IPS-NIHi7 (cell line): ENCODE data around the gene TTC7B.

Experiments used
- DNase-seq: peaks from one replicate; pipeline ENCODE4 v3.0.0; 2012; ENCODE audit warnings: mixed read lengths; ENCODE audit errors: extremely low spot score

The TTC7B gene

DNA sequence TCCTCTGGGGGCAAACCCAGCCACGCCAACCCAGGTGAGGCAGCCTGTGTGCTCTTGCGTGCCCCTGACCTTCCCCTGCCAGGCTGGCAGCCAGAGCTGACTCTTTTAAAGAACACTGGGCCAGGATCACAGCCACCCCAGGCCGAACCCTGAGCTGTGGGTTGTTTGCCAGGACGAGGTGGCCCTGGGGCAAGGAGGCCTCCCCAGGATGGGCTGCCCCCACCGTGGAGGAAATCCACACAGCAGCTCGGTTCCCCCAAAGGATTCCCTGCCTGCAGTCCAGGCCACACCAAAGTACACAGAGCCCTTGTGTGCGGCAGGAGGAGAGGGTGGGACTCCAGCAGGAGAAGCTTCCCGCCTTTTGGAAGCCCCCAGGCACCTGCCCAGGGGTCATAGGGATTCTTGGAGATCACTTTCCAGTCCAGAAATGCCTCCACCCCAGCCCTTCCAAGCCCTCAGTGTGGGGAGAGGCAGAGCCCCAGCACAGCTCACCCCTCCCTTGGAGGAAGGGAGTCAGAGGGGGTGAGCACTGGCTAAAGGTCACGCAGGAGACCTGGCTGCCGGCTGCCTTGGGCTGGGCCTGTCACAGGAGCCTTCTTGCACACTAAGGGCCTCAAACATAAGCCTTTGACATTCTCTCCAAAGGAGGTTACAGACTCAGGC lies 303.8 kb downstream of the TTC7B start:
- DNase-seq = no peak

DNA sequence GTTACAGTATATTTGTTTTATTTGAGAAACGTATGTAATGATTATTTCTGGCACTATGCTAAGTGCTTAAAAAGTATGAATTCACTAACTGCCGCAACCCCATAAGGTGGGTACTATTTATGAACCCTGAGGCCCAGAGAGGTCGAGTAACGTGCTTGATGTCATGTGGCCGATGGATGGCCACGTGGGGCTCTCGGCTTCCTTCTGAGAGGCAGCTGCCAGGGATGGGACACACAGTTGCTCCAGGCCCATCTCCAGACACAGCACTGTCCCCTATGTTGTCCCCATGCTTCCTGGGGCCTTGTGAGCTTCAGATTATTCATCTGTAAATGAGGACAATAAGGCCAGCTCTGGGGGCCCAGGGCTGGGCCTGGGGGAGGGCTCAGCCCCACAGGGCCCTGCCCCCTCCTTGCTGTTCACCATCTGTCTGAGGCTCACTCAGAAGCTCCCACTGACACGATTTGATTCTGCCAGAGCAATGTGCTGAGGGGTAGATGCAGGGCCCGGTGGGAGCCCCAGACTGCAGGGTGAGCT lies 304.4 kb downstream of the TTC7B start:
- no peak for DNase-seq

DNA sequence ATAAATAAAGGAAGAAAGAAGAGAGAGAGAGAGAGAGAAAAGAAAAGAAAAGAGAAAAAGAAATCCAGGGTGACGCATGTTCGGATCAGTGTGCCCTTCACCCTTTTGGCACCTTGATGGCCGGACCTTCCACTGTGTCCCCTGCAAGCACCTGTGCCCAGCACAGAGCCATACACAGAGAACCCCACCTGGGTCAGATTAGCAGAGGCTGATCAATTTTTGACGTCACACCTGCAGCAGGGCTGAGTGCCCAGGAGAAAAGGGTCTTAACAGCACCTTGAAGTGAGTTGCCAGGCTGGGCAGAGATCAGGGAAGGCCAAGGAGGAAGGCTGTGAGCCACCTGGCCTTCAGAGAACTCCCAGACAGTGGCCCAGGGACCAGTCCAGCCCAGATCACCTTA lies 305.0 kb downstream of the TTC7B start:
- DNase-seq = no peak

DNA sequence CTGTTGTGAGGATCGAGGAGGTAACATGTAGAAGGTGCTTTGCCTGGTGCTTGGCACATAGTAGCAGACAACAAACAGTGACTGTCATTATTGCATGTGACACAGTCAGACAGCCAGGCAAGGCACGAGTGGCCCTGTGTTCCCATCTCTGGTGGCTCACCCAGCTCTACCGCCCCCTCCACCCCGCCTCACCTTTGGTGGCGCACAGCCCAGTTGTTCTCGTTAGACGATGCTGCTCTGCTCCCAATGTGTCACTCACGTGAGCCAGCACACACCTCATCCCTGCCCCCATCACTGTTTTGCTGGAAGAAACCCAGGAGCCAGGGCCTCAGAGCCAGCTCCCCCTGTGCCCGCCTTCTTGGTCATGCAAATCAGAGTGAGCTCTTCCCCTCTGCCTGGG lies 306.1 kb downstream of the TTC7B start:
- DNase-seq = peak; percentile 55

DNA sequence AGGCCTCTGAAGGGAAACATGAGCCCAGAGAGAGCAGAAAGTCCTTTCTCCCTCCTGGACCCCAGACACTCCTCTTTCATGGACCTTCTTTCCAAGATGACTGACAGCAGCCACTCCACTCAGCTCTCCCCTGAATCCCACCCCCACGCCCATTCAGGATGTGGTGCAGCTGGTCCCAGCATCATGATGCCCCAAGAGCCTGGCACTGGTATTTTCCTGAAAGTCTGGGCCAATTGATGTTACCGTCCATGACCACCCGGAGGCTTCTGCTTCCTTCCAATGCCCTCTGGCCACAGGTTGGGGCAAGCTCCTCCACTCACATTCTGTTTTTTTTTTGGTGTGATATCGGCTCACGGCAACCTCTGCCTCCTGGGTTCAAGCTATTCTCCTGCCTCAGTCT lies 306.8 kb downstream of the TTC7B start:
- no peak for DNase-seq

DNA sequence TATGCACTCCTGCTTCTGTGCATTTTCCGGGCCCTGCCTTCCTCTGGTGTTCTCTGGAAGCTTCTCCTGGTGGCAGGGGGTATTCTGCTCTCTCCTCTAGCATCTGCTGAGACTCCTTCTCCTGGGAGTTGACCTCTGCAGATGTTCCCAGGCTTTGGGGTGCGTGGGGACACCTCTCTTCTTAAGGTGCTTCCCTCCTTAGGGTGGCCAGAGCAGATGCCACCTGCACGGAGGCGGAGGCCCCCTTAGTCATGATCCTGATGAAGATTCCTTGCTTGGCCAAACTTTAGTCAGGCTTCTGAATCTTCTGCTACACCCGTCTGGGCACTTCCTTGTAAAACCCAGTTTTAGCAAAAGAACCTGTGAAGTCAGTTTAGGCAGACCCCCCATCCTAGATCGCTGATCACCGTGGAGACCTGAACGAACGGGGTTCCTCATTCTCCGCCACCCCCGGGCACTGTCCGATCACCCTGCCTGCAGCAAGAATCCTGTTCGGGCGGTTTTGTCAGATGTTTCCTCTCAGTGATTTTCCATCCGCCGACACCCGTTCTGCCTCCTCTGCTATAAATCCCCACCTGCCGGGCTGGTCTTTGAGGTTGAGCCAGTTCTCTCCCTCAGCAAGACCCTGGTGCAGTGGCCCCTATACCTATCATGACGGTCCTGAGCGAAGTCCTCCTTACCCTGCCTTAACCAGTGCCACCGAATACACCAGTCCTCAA lies 307.5 kb downstream of the TTC7B start:
- DNase-seq = no peak

DNA sequence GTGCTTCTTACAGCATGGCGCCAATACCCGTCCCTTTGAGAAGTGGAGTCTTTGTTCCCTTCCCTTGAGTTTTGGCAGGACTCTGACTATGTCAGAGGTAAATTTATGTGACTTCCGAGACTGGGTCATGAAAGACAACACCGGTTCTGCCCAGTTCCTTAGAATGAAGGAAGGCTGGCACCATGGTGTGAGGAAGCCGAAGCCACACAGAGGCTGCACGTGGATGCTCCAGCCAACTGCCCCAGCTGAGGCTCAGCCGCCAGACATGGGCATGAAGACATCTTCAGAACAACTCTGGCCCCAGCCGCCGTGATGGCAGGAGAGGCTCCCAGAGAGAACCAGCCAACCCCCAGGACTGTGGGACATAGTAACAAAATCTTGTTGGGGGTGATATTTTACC lies 308.2 kb downstream of the TTC7B start:
- DNase-seq = no peak

DNA sequence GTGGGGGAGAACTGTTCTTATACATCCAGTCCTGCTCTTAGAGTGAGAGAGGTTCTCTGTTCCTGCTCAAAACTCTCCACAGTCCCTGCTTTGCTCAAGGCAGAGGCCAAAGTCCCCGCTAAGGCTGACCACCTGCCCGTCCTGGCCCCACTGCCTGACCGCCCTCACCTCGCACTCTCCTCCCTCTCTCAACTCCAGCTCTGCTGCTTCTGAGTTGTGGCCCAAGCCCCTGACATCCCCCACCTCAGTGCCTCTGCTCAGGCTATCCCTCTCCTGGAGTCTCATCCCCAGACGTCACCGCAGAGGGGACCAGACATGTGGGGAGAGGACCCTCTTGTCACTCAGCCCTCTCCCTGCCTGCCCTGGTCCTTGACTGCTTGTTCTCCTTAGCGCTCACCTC lies 308.8 kb downstream of the TTC7B start:
- no peak for DNase-seq

DNA sequence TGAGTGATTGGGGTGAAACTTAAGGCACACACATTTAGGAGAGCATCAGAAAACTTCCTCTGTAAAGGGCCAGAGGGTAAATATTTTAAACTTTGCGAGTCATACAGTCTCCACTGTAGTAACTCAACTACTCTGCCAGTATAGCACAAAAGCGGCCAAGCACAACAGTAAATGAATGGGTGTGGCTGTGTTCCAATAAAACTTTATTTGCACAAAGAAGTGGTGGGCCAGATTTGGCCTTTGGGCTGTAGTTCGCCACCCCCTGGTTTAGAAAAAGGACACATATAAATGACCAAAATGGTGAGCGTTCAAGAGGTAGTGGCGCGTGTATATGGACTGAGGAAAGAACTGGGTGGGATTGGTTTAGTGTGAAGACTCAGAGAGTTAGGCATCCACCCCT lies 309.5 kb downstream of the TTC7B start:
- no peak for DNase-seq

DNA sequence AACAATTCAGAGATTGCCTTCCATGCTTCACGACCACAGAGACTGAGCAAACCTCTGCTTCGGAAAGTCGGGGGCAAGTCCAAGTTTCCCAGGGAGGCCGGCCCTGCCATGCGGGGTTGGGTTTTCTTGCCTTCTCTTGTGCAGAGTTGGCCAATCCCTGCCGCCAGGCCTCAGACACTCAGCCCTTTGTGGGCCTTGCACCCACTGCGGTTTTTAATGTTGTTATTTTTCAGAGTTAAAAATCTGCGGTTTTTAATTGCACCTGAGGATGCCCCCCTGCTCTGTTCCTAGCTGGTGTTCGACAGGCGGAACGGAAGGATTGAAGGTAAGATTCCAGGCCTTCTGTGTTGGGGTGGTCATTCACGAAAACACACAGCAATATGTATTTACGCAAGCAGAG lies 310.7 kb downstream of the TTC7B start:
- DNase-seq = no peak

DNA sequence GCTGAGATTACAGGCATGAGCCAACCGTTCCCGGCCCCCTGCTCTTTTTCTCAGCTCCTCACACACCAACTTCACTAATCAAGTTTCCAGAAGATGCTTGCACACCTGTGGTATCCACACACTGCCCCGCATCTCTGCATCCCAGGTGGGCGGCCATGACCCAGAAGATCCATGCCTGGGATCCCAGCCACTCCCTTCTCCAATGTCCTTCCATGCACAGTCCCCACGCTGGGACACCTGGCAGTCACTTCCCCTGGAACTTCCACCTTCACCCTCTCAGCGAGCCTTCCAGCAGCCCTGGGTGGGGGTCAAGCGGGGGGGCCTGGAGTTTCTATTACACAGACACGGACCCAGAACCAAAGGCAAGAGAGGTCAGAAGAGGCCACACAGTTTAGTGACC lies 311.6 kb downstream of the TTC7B start:
- no peak for DNase-seq

DNA sequence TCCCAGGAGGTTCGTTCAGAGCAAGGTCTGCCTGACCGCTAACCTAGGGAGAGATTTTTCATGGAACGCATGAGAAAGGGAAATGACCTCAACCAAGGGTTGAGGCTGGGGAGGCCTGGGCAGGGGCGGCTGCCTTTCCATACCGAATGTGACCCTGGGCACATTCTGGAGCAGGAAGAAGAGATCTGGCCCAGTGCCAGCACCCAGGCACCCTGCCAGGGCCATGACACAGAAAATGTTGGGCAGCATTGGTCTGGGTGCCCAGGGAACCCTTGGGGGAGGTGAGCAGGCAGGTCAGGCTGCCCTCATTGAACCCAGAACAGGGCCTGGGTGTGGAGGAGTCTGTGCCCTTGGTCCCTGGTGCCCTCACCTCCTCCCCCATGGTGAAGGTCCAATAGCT lies 312.6 kb downstream of the TTC7B start:
- DNase-seq = no peak

DNA sequence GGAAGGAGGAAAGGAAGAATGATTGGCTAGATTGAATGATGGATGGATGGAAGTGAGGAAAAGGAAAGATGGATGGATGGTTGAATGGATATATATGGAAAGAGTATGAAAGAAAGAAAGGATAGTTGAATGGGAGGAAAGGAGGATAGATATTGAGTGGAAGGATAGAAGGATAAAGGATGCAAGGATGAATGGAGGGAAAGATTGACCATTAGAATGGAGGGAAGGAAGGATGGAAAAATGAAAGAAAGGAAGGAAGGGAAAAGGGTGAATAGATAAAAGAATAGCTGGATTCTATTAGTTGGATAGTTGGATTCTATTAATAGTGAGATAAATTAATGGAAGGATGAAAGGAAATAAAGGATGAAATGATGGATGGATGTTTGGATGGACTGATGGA lies 313.5 kb downstream of the TTC7B start:
- no peak for DNase-seq

DNA sequence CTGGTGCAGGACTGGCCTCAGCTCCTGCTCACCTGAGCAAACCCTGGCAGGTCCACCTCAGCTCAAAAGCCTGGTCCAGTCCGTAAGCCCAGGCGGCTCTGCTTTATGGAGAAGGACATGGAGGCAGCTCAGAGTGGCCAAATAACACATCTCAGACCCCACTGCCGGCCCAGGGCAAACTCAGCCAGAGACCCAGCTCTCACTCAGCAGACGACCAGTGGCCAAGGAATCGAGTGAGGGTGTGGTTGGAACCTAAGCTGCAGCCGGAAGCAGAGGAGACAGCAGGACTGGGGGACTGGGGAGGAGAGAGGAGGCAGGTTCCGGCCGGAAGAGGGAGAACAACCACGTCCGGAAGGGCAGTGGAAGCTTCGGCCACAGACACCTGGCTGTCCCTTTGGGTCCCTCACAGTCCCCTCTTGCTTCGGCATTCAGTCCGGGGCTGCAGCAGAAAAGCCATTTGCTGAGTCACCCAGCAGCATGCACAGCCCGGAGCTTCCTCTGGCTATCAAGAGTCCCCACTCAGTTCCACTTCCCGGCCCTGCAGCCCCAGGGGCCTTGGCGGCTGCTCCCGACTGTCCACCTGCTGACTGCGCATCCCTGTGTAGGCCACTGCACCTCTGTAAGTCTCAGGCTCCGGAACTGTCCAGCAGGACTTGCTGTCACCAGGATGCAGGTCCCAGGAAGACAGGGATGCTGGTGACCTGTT lies 315.4 kb downstream of the TTC7B start:
- DNase-seq = no peak

DNA sequence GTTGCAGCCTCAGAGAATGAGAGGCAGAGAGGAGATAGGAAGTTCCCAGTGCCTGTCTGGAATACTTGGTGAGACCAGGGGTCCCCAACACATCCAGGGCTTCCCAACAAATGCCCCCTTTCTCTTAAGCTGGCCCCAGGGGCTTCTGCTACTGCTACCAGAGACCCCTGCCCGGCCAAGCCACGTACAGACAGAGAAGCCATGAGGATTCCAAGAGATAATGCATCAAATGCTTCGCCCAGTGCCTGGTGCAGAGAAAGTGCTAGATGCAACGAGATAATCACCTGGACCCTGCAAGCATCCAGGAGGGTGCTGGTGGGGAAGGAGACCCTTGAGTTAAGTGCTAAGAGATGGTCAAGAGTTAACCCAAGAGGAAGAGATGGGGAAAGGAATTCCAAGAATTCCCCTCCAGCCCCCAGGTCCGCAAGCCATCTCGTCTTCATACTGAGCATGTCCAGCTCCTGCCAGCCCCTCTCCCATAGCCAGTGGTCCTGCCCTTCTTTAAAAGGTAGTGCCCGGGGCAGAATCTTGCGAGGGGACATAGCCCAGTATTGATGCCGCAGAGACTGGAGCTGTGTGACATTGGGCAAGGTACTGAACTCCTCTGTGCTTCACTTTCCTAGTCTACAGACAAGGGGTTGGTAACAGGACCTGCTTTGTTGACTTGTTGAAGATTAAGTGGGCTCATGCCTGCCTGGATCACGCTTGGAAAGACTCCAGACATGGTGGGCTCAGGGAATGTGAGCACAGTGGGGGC lies 316.1 kb downstream of the TTC7B start:
- no peak for DNase-seq

DNA sequence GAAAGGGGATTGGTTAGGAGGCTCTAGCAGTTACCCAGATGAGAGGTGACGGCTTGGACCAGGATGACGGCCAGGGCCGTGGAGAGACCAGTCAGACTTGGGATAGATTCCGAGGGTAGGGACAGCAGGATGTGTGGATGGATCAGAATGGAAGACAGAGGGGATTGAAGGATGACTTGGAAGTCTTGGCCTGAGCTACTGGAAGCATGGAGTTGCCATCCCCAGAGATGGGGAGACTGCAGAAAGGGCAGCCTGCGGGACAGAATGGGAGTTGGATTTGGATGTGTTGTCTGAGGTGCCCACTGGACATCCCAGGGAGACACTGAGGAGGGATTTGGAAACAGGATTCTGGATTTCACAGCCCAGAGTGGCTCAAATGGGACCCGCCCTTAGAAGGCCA lies 317.1 kb downstream of the TTC7B start:
- no peak for DNase-seq

DNA sequence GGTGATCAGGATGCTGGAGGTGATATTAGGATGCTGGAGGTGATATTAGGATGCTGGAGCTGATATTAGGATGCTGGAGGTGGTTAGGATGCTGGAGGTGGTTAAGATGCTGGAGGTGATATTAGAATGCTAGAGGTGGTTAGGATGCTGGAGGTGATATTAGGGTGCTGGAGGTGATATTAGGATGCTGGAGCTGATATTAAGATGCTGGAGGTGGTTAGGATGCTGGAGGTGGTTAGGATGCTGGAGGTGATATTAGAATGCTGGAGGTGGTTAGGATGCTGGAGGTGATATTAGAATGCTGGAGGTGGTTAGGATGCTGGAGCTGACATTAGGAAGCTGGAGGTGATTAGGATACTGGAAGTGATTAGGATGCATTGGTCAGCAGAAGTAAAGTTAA lies 318.0 kb downstream of the TTC7B start:
- DNase-seq = no peak

DNA sequence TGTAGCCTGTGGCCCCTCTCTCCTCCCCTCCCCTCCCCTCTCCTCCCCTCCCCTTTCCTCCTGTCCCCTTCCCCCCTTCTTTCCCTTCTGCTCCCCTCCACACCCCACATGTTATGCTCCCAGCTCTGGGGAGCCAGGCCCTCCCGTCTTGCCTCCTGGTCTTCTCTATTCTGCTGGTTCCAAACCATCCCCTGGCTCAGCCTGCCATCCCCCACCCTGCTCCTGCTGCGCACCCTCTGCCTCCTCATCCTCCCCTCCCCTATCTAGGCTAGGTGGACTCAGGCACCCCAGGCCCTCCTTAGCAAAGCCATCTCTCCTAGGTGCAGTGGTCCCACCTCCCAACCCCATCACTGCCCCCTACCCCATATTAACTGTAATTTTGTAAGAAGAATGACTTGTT lies 319.9 kb downstream of the TTC7B start:
- DNase-seq = peak; percentile 8

DNA sequence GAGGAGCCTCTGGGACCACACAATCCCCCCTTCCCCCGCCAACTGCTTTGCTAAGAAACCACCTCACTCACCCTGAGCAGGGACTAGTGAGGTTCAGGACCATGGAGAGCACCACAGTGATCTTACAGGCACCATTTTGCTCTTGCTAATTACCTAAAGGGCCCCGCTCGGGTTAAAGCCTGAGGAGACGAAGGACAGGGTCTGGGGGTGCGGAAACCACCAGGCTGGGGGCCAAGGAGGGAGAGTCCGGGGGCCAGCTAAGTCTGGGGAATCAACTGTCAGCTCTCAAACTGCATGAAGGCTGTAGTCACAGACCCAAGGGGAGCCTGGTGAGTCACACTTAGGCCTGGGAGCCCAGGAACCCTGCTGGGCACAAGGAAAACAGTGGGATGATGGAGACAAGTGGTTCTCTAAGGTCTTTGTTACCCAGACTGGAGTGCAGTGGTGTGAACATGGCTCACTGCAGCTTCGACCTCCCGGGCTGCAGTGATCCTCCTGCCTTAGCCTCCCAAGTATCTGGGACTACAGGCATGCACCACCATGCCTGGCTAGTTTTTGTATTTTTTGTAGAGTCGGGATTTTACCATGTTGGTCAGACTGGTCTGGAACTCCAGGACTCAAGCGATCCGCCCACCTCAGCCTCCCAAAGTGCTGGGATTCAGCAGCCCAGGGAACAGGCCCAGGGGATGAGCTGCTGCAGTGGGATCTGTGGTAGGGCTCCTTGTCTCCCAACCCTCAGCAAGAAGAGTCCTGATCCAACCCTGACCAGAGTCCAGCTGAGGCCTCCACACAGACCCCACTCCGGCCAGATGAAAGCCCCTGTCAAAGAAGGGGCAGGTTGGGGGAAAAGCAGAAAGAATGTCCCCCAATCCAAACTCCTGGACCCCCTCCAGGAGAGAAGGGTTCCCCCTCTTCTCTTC lies 320.6 kb downstream of the TTC7B start:
- peak; percentile 88 for DNase-seq

DNA sequence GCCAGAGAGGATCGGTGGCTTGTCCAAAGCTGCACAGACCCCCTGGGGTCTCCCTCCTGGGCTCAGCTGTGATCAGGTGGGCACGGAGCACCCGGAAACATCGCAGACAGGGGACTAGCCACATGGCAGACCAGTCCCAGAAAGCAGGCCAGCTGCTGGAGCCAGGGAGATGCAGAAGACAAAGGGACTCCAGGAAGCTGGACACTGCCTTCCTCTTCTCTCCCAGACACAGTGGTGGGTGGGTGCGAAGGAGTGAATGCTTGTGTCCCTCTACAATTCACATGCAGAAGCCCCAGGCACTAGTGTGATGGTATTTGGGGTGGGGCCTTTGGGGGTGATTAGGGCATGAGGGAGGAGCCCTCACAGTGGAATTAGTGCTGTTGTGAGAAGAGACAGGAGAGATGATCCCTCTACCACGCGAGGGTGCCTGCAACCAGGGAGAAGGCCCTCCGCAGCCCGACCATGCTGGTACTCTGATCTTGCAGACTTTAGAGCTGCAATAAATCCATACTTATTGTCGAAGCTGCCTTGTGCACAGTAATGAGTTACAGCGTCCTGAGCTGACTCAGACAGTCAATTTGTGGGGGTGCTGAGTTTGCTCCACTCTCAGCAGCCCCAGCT lies 324.2 kb downstream of the TTC7B start:
- DNase-seq = no peak
